ENCODE results near the gene HEATR3.

DNA sequence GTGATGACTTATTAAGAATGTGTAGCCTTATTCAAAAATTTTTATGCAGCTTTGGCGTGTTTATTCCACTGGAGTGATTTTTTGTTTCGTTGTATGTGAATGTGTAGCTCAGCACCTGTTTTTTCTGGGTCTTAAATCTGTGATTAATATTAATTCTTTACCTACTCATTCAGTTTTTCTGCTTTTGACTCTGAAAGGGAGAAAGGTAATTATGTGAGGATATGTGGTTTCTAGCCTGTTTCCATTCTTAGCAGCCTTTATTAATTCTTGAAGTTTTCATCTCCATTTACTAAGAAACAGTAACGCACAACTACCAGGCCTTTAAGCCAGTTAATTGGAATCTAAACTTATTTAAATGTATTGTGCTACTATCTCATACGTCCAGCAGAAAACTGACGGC lies 7.0 kb downstream of the HEATR3 start:
- TF ChIP-seq CTCF (IDR thresholded peaks at IDR 0.05) (no peak), POLR2A (IDR thresholded peaks at IDR 0.05) (no peak)

Data from adrenal gland (tissue), 5 donors.